NCI-H748 (cell line): ENCODE measurements around the gene BAIAP2L1.

Experiments
- DNase-seq: peaks from one replicate; lab custom pipeline; 2025; ENCODE audit not compliant: unreplicated experiment; lab: John Stamatoyannopoulos, UW

Gene BAIAP2L1

DNA sequence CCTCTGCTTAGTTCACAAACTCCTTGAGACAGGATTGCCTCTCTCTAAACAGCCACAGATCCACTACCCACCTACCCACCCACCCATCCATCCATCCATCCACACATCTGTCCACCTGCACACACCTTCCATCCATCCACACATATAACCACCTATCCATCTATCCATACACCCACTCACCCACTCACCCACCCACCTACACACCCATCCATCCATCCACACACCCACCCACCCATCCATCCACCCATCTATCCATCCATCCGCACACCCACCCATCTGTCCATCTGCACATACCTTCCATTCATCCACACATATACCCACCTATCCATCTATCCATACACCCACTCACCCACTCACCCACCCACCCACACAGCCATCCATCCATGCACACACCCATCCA is 158.5 kb downstream of the BAIAP2L1 start:
- DNase-seq: no peak

DNA sequence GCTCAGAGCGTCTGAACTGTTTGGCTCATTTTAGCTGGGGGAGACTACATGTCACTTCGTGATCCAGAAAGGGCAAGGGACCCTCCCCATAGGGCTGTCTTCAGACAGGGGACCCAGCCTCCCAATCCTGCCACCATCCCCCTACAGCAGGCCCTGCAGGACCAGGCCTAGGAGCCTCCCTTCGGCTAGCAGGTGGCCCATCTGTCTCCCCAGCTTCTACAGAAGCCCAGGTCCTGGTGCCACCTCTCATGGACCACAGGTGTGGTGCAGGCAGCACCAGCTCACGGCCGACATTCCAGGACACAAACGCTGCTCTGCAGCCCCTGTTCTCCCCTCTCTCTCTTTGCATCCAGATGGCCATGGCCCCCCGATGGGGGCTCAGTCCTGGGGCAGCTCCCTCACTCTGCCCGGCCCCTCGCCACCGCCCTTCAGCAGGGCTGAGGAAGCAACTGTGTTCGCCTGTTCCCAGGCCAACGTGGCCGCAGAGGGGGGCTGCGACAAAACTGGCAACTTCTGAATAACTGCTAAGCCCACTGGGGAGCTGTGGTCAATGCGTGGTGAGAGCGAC is 159.1 kb downstream of the BAIAP2L1 start:
- DNase-seq: no peak
